CD4-positive, alpha-beta T cell treated with Interleukin-2 at 100 ng/mL for 4 hours (primary cell): ENCODE results near the gene ATP13A2.

Experiments used
- DNase-seq: peaks from one replicate; pipeline ENCODE4 v3.0.0-alpha.2; 2020; ENCODE audit warnings: low spot score

Gene ATP13A2

DNA sequence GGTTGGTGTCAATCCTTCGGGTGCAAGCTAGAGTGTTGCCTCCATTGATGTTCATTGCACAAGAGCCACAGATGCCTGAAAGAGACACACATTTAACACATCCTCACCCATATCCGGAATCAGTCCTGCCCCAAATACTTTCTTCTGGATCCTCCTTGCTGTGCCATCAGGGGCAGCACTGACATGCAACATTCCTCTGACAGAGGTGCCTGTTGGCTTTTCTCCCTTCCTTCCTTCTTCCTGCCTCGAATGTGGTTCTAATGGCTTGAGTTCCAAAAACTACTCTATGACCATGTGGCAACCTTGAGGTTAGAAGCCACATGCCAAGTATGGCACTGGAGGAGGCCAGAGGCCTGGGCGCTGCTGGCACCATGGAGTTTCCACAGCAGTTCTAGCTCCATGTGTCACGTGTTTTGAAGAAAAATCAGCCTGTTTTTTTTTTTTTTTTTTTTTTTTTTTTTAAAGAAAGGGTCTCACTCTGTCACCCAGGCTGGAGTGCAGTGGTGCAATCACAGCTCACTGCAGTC is 17.0 kb upstream of the ATP13A2 start:
- no peak for DNase-seq

DNA sequence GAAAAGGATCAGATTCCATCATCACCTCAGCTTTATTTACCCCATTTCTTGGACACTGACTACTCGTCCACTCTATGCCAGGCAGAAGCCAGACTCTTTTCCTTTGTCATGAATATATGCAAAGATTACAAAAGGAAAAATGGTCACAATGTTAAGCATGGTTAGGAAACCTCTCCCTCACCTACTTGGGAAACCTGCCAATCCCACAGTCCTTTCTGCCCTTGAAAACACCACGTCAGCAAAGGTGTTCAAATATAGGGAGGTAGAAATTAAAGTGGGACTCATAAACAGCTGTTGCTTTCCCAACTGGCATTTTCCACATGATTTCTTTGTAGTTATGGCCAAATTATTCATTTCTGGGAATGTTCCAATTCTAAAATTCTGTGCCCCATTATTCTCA is 16.2 kb upstream of the ATP13A2 start:
- no peak for DNase-seq

DNA sequence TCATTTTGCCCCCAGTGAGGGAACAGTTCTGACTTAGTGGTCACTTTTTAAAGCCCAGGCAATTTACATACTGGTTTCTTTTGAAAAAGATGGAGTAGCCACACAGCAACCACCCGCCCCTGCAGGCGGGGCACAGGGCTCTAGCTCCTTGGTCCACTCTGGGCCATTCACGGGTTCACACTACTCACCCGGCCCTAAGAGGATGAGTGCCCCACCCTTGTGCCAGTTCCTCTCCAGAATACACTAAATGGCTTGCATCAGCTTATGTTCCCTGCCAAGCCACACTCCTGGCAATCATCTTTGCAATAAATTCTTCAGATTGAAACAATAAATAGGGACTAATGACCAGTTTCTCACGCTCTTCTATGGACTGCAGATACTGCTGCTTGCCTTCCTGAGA is 15.7 kb upstream of the ATP13A2 start:
- DNase-seq = no peak

- no peak for DNase-seq
Measured at GRCh38 chr1:17024721-17025120, 13.0 kb upstream of the ATP13A2 start.

DNA sequence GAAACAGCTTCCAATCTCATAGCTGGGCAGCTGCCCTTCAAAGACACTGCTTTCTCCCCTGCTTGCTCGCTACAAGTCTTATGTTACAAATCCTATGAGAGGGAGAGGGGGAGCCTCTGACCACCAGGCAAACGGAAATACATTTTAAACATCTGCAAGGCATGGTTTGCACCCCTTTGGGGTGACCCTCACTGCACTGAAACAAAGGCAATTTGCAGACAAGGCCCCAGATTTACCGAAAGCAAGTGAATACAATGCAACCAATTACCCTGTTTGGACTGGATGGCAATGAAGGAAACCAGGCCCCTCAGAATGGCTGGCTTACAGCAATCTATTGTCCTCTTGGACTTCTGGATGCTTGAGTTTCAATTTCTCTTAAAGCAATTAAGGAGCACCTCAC is 11.8 kb upstream of the ATP13A2 start:
- no peak for DNase-seq

DNA sequence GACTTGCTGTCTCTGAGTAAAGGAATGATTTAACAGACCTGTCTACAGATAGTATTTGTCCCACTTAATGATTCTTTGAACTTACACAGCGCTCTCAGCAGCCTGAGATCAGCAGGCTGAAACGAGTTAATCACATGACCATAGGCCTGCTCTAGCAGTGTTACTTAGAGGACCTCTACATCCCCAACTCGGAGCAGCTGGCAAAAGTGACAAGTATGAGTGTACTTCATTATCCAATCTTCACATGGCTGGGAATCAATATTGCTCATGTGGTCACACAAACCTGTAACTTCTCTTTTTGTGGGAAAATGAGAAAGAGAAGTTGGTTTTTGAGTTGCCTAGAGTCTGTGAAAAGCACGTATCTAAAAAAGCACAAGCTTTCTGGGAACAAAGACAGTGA is 11.4 kb upstream of the ATP13A2 start:
- DNase-seq = no peak

- no peak for DNase-seq
Measured at GRCh38 chr1:17021896-17022295, 10.2 kb upstream of the ATP13A2 start.

- DNase-seq = no peak
Measured at GRCh38 chr1:17020502-17020901, 8.8 kb upstream of the ATP13A2 start.

DNA sequence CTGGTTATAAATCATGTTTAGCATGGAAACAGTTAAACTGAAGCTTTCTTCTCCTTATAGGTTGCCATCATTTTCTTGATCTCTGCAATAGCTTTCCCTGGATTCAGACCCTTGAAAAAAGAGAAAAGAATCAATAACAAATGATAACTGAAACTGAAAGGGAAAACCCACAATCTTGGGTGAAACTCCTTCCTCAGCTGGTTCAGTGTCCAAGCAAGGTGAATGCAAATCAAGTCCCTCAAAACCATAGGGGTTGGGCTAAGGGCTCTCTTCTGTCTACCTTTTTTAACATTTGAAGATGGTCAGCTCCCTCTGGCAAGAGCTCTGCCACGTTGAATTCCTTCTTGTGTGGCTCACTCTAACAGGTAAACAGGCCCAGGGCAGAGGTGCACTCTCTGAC is 7.1 kb upstream of the ATP13A2 start:
- no peak for DNase-seq

DNA sequence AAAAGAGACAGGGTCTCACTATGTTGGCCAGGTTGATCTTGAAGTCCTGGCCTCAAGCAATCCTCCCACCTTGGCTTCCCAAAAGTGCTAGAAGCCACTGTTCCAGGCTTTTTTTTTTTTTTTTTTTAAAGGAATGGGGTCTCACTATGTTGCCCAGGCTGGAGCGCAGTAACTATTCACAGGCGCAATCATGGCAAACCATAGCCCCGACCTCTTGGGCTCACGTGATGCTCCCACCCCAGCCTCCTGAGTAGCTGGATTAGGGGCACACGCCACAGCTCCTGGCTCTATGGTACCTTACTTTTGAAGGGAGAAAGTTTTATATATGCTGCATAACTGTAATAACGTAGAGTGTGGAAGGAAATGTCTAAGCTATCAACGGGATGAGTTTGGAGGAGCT is 5.7 kb upstream of the ATP13A2 start:
- DNase-seq = no peak

GRCh38 chr1:17016317-17016661 is 4.6 kb upstream of the ATP13A2 start:
- DNase-seq = no peak

GRCh38 chr1:17014671-17015567 is 3.2 kb upstream of the ATP13A2 start:
- DNase-seq = no peak

- no peak for DNase-seq
Measured at GRCh38 chr1:17013491-17014320, 2.0 kb upstream of the ATP13A2 start.

- DNase-seq = no peak
Measured at GRCh38 chr1:17012775-17013490, 1.2 kb upstream of the ATP13A2 start.

- no peak for DNase-seq
Measured at GRCh38 chr1:17011092-17011438, 663 bp downstream of the ATP13A2 start.

DNA sequence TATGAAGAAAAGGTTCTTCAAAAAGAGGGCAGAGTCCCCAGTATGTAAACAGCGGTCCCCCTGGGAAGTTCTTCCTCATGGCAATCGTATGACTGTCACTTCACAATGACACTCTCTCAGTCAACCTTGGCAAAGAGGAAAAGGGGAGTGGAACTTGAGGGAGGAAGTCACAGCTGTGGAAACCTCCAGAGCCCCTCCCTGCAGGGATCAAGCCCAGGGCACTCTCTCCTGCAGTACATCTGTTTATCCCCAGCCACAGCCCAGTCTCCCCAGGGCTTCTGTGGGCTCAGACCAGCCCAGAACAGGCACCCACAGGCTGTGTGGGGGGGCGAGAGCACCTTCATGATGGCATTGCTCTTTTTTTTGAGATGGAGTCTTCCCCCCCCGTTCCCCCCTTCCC is 2.0 kb downstream of the ATP13A2 start:
- no peak for DNase-seq

- DNase-seq = no peak
Measured at GRCh38 chr1:17008208-17008855, 3.4 kb downstream of the ATP13A2 start.

- DNase-seq = no peak
Measured at GRCh38 chr1:17007121-17007520, 4.6 kb downstream of the ATP13A2 start.

DNA sequence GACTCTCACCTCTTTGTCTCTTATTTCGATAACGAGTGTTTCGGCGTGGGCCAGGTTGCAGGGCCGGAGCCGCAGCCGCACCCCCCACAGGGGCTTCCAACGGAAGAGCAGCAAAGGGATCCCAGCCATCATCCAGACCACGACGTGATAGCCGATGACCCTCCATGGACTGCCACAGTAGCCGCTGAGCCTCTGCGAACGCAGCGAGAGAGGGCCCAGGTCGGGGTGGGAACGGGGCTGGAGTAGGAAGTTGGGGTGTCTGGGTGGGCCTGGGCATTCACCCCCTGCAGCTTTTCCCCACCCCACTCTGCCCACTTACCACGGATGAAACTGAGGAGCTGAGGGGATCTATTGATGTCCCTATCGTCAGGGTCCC is 6.4 kb downstream of the ATP13A2 start:
- DNase-seq = no peak

- DNase-seq = no peak
Measured at GRCh38 chr1:17004466-17005364, 7.0 kb downstream of the ATP13A2 start.

DNA sequence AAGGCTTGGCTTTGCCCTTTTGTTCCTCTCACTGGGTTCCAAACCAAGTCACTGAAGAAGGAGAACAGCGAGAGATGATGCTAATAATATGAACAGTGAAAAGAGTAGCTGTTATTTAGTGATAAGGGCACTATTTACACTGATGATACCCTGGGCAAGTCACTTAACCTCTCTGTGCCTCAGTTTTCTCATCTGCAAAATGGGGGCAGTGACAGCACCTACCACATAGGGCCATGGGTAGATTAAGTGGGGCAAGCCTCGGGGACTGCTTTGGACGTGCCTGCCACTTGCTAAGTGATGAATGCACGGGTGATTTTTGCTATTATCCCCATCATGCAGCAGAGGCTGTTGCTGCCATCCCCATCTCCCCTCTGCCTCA is 9.2 kb downstream of the ATP13A2 start:
- DNase-seq = no peak
